GM13976 (cell line): Measurements from ENCODE around the gene CARF.

Source experiments
- DNase-seq: peaks from one replicate; pipeline ENCODE4 v3.0.0; 2012; ENCODE audit warnings: low spot score
- in situ Hi-C: fragments of 300-500 bp; cut with MboI; formaldehyde crosslinking; loops from one replicate; pipeline ENCODE4 v1.12.0; 2022; ENCODE audit warnings: low sequenced_read_pairs, mixed read lengths, inconsistent platforms; ENCODE audit not compliant: unreplicated experiment
- TF ChIP-seq, protein P1 (sequence below): IDR thresholded peaks from 2 replicates; pipeline ENCODE4 v1.5.1; 2012; ENCODE audit warnings: borderline replicate concordance, mild to moderate bottlenecking; ENCODE audit not compliant: insufficient read depth; ENCODE audit errors: extremely low read depth, missing control alignments, control extremely low read depth

CARF gene

DNA sequence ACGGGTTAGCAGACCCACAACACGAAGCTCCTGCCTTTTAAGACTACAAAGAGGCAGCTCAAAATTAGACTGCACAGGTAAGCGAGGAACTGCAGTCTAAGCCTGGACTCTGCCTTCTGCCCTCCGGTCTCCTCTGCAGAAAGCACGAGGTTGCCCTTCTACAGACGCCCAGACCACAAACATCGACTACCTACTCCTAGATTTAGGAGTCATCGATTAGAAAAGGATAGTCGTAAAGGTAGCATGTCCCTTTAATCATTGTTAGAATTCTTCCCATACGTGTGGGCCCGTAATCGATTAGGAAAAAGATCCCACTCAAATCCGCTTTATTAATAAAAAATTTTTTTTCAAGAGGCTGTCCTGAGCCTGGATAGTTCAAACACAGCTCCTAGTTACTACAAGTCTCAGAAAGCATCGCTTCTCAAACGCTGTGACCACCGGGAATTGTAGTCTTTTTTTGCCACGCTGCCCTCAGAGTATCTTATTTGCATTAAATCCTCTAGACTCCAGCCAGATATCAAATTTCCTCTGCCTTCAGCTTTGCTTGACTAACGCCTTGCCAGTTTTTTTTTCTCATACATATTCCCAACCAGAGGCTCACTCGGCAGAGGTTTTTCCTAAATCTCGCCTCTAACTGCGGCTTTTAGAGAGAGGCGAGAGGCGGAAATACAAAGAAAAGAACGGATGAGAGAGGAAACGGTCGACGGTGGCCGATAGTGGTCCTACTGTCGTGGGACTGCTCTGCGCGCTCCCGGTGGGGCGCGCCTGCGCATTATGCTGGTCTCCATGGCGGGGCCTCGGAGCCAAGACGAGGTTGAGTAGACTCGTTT, at the start of gene CARF, which contains the start of gene WDR12:
Gene CARF (plus strand): TSS at position 764 of the 830 bp plus-strand sequence. CDS start 29,628 bp downstream, outside the sequence.
Gene WDR12 (minus strand): TSS at position 162 of the 830 bp plus-strand sequence. CDS start 197 bp downstream, outside the sequence.
- TF ChIP-seq, protein P1, sequence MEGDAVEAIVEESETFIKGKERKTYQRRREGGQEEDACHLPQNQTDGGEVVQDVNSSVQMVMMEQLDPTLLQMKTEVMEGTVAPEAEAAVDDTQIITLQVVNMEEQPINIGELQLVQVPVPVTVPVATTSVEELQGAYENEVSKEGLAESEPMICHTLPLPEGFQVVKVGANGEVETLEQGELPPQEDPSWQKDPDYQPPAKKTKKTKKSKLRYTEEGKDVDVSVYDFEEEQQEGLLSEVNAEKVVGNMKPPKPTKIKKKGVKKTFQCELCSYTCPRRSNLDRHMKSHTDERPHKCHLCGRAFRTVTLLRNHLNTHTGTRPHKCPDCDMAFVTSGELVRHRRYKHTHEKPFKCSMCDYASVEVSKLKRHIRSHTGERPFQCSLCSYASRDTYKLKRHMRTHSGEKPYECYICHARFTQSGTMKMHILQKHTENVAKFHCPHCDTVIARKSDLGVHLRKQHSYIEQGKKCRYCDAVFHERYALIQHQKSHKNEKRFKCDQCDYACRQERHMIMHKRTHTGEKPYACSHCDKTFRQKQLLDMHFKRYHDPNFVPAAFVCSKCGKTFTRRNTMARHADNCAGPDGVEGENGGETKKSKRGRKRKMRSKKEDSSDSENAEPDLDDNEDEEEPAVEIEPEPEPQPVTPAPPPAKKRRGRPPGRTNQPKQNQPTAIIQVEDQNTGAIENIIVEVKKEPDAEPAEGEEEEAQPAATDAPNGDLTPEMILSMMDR, result no peak
- peak; percentile 91 for DNase-seq
- in situ Hi-C loops, result no loop called here

- TF ChIP-seq, protein P1, result peak; percentile 68
- in situ Hi-C loops, result loop anchor here (25.0 kb wide), 1 partner anchor 283 kb away; no protein-coding TSS in a partner anchor
- peak; percentile 81 for DNase-seq
Observed at GRCh38 chr2:202870431-202871299, 41.4 kb upstream of the CARF start.

DNA sequence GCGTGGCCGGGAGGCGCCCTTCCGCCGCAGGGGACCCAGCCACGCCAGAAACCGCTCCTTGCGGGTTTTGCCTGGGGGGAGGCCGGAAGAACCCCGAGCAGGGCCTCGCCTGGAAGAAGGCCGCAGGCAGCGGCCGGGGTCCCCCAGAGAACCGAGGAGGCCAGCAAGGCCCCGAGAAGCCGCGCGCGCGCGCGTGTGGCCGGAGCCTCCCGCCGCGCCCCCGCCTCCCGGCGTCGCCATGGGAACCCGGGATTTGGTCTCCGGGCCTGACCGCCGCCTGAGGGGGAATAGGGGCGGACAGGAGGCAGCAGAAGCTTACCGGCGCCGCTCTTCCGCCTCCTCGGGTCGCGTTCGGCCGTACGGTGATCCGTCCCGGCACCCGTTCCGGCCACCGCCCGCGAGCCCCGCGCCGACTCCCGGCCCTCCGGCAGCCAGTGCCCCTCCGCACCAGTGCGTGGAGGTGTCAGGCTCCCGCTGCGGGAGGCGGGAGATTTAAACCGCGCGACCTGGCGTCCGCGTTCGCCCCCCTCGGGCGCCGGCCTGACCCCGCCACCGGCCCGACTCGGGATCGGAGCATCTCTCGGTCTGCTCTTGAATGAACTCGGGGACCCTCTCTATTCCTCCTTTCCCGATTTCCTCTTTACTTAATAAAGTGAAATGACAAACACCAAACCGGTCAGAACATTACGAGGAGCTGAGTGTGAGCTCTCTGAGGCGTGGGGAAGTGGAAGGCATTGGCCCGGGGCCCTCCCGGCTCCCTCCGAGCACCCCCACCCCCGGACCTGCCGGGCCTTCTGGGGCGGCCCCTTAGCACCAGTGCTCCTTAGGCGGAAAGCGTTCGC, 40.6 kb upstream of the CARF start, which contains the start of gene ICA1L:
Gene ICA1L (minus strand): TSS at position 467 of the 842 bp plus-strand sequence. CDS start 42,757 bp downstream, outside the sequence.
- in situ Hi-C loops, result loop anchor here (25.0 kb wide), 1 partner anchor 284 kb away; no protein-coding TSS in a partner anchor
- TF ChIP-seq, protein P1, result no peak
- peak; percentile 79 for DNase-seq

GRCh38 chr2:202877699-202878098, 34.4 kb upstream of the CARF start:
- TF ChIP-seq, protein P1, result no peak
- no peak for DNase-seq
- in situ Hi-C loops, result no loop called here

GRCh38 chr2:202881570-202881969, 30.5 kb upstream of the CARF start:
- in situ Hi-C loops, result no loop called here
- no peak for DNase-seq
- TF ChIP-seq, protein P1, result no peak

DNA sequence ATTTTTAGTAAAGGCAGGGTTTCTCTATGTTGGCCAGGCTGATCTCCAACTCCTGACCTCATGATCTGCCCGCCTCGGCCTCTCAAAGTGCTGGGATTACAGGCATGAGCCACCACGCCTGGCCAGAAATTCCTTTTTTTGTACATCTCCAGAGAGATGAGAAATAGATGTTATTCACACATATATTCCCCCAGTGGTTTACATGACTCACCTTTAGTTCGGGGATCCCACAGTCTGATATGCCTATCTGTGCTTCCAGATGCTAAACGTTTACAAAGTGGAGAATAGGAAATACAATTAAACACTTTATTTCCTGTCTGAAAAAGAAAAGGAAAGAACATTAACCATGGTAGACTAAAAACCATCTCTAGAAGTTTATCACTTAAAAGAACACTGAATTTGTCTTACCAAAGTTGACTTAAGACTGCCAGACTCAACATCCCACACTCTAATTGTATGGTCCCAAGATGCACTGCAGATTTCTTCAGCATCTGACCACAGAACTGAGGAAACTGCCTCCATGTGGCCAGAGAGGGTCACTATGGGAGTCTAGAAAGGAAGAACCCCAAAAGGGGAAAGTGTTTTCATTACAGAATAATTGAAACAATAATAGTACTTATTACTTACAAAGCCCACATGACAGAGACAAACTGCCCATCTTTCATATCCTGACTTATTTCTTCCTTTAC, 27.9 kb upstream of the CARF start:
- no peak for DNase-seq
- TF ChIP-seq, protein P1, result no peak
- in situ Hi-C loops, result no loop called here
